Activated T-cell treated with anti-CD3 and anti-CD28 coated beads, Interleukin-2, amount 50 U/mL, for 72 hours (primary cell): ENCODE data around the gene TPH1. TPM values are rescaled to one million over a fixed set of nuclear protein-coding genes. Genes with fewer than 3 reads are reported as not detected.

Experiments used
- total RNA-seq, 2 donors: library from RNA; stranded (reverse); gene quantifications; one replicate each; pipeline ENCODE4 v1.2.3, GENCODE V29; 2022

Gene TPH1
- total RNA-seq, 2 donors from 2014 or later, result 0.25 to 0.70 TPM

Other genes with a start within 250 kb of the TPH1 start
- gene SERGEF, start 33.2 kb downstream of the TPH1 start, total RNA-seq, result 10 to 100 TPM; 40.8 to 43.1 TPM
- gene SAAL1, start 59.8 kb upstream of the TPH1 start, total RNA-seq, result 10 to 100 TPM; 29.3 to 39.3 TPM
- not detected for gene MRGPRX3, start 86.3 kb upstream of the TPH1 start, total RNA-seq
- not detected for gene MRGPRX4, start 126.6 kb upstream of the TPH1 start, total RNA-seq
- not detected for gene SAA4, start 190.5 kb upstream of the TPH1 start, total RNA-seq
- gene SAA2, start 202.4 kb upstream of the TPH1 start, total RNA-seq, result under 1 TPM in 1 of 2 donors, not detected in 1; 0.38 TPM
- not detected for gene SAA1, start 220.0 kb upstream of the TPH1 start, total RNA-seq